ENCODE data around the gene XCR1. TPM values are rescaled to one million over a fixed set of nuclear protein-coding genes. Genes with fewer than 3 reads are reported as not detected.
A peak's percentile ranks its signal among the peaks of the same experiment; 100 is the strongest.

XCR1 gene, protein sequence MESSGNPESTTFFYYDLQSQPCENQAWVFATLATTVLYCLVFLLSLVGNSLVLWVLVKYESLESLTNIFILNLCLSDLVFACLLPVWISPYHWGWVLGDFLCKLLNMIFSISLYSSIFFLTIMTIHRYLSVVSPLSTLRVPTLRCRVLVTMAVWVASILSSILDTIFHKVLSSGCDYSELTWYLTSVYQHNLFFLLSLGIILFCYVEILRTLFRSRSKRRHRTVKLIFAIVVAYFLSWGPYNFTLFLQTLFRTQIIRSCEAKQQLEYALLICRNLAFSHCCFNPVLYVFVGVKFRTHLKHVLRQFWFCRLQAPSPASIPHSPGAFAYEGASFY
- not detected for total RNA-seq

- H3K27me3 Mint-ChIP-seq, result no peaks in the 10 kb centered on the region
- peaks cover 11% of the 10 kb centered on the region for H3K9me3 Mint-ChIP-seq
- DNase-seq, result no peak
- no peak within 1 kb of the TSS for H3K4me3 Mint-ChIP-seq
- H3K36me3 Mint-ChIP-seq, result peaks cover 5% of the 10 kb centered on the region
- H3K4me1 Mint-ChIP-seq, result no peaks in the 10 kb centered on the region
- H3K27ac Mint-ChIP-seq, result no peak within 1 kb of the TSS
Observed at GRCh38 chr3:46027021-46027705, at the start of gene XCR1. XCR1 (minus strand) TSS chr3:46027483; CDS start chr3:46021947, 5,536 bp downstream.

- Mint-ChIP-seq H3K27me3 (peaks cover 12% of the 10 kb centered on the region), H3K4me3 (no peak overlapping the region), H3K4me1 (peaks cover 14% of the 10 kb centered on the region), H3K36me3 (peaks cover 8% of the 10 kb centered on the region), H3K9me3 (peaks cover 11% of the 10 kb centered on the region), H3K27ac (no peak overlapping the region)
- DNase-seq, result no peak
Observed at GRCh38 chr3:46076606-46077005, 49.3 kb upstream of the XCR1 start.

DNA sequence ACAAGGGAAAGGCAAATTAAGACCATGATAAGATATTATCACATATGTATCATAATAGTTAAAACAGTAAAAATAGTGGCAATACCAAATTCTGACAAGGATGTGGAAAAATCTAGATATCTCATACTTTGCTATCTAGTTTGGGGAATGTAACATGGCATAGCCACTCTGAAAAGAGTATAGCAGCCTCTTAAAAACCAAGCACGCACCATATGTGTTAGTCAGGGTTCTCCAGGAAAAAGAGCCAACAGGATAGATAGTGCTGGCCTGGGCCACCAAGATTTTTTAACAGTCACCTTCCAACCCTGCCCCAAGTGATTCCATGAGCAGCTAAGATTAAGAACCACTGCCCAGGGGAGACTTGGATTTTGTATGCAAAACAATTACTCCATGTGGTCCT, 48.5 kb upstream of the XCR1 start:
- Mint-ChIP-seq H3K27me3 (peaks cover 12% of the 10 kb centered on the region), H3K27ac (no peak overlapping the region), H3K36me3 (peaks cover 14% of the 10 kb centered on the region), H3K9me3 (peaks cover 18% of the 10 kb centered on the region), H3K4me3 (no peak overlapping the region), H3K4me1 (peaks cover 22% of the 10 kb centered on the region)
- no peak for DNase-seq

DNA sequence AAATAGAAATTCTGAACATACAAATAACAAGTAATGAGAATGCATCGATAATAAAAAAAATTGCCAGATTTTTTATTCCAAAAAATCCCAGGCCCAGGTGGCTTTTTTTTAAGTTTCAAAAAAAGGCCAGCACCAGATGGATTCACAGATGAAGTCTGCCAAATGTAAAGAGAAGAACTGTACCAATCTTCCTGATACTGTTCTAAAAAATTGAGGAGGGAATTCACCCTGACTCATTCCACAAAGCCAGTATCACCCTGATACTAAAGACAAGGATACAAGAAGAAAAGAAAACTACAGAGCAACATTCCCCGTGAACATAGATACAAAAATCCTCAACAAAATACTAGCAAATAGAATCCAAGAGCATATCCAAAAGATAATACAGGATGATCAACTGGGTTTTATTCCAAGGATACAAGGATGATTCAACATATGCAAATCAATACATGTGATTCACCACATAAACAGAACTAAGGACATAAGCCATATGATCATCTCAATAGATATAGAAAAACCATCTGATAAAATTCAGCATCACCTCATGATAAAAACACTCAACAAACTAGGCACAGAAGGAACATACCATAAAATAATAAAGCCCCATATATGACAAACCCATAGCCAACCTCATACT, 44.1 kb upstream of the XCR1 start:
- H3K27ac Mint-ChIP-seq, result peak overlapping the region; percentile 57
- H3K4me1 Mint-ChIP-seq, result peaks cover 56% of the 10 kb centered on the region
- H3K27me3 Mint-ChIP-seq, result peaks cover 14% of the 10 kb centered on the region
- H3K36me3 Mint-ChIP-seq, result peaks cover 20% of the 10 kb centered on the region
- DNase-seq, result no peak
- H3K4me3 Mint-ChIP-seq, result peak overlapping the region; percentile 8
- H3K9me3 Mint-ChIP-seq, result peaks cover 27% of the 10 kb centered on the region

DNA sequence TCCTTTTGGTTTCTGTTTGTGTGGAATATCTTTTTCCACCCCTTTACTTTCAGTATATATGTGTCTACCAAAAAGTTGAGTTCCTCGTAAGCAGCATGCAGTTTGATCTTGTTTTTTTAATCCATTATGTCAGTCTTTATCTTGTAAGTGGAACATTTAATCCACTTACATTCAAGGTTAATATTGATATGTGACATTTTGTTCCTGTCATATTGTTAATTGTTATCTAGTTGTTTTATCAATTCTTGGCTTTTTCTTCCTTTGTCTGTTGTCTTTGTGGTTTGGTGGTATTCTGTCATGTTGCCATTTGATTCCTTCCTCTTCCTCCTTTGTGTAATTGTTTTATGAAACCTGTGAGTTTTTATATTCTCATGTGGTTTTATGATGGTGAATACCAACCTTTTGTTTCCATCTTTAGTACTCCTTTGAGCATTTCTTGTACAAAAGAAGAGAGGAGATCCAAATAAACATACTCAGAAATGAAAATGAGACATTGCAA, 43.4 kb upstream of the XCR1 start:
- no peak for DNase-seq
- H3K9me3 Mint-ChIP-seq, result peaks cover 27% of the 10 kb centered on the region
- no peak overlapping the region for H3K4me3 Mint-ChIP-seq
- H3K27ac Mint-ChIP-seq, result peak overlapping the region; percentile 57
- H3K27me3 Mint-ChIP-seq, result peaks cover 13% of the 10 kb centered on the region
- H3K36me3 Mint-ChIP-seq, result peaks cover 20% of the 10 kb centered on the region
- peaks cover 63% of the 10 kb centered on the region for H3K4me1 Mint-ChIP-seq

GRCh38 chr3:46068501-46068900, 41.2 kb upstream of the XCR1 start:
- Mint-ChIP-seq H3K4me3 (peak overlapping the region; percentile 19), H3K27me3 (peaks cover 14% of the 10 kb centered on the region), H3K27ac (no peak overlapping the region), H3K4me1 (peaks cover 77% of the 10 kb centered on the region), H3K36me3 (peaks cover 20% of the 10 kb centered on the region), H3K9me3 (peaks cover 26% of the 10 kb centered on the region)
- no peak for DNase-seq

DNA sequence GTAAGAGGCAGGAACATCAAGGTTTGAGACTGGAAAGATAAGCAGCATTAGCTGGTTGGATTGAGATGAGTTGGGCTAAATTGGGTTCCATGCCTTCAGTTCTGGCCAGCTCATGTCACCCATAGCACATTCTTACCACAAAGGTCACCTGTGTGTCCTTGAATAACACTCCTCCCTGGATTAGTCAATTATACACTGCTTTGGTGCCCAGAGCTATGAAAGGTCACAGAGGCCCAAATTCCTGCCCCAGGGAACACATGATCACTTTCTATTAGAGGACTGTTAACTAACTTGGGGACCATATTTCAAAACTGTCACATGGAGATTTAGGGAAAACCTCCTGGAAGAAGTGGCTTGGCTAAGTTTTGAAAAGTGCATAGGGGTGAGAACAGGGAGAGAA, 40.1 kb upstream of the XCR1 start:
- DNase-seq, result no peak
- Mint-ChIP-seq H3K4me3 (no peak overlapping the region), H3K9me3 (peaks cover 20% of the 10 kb centered on the region), H3K4me1 (peaks cover 84% of the 10 kb centered on the region), H3K27me3 (peaks cover 24% of the 10 kb centered on the region), H3K36me3 (peaks cover 16% of the 10 kb centered on the region), H3K27ac (no peak overlapping the region)

DNA sequence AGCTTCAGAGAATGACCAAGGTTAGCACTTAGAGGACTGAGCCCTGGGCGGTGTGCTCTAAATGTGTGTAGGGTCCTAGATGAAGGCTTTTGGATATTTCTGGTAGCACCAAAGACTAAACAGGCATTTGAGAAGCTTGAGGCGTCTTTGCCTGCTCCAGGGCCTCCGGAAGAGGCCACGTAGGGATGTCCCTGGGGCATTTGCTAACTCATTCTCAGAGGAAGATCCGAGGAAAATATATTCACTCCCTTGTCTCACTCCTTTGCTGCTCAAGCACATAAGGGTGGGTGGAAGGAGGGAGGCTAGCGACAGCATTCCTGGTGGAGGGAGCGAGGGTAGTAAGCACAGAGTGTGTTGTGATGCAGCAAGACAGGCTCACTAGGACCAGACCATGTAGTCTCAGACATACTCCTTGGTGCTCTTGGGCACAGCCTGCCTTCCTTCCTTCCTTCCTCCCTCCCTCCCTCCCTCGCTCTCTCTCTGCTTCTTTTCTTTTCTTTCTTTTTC, 38.5 kb upstream of the XCR1 start:
- Mint-ChIP-seq H3K36me3 (peaks cover 6% of the 10 kb centered on the region), H3K4me3 (no peak overlapping the region), H3K27me3 (peaks cover 31% of the 10 kb centered on the region), H3K4me1 (peaks cover 80% of the 10 kb centered on the region), H3K9me3 (peaks cover 9% of the 10 kb centered on the region), H3K27ac (peak overlapping the region; percentile 57)
- no peak for DNase-seq

GRCh38 chr3:46065294-46065705, 38.0 kb upstream of the XCR1 start:
- Mint-ChIP-seq H3K36me3 (peaks cover 6% of the 10 kb centered on the region), H3K27ac (peak overlapping the region; percentile 66), H3K9me3 (peaks cover 8% of the 10 kb centered on the region), H3K4me1 (peaks cover 75% of the 10 kb centered on the region), H3K4me3 (peak overlapping the region; percentile 19), H3K27me3 (peaks cover 31% of the 10 kb centered on the region)
- peak; percentile 87 for DNase-seq

- H3K27ac Mint-ChIP-seq, result no peak overlapping the region
- H3K36me3 Mint-ChIP-seq, result peaks cover 5% of the 10 kb centered on the region
- DNase-seq, result no peak
- H3K9me3 Mint-ChIP-seq, result peaks cover 2% of the 10 kb centered on the region
- peaks cover 38% of the 10 kb centered on the region for H3K27me3 Mint-ChIP-seq
- H3K4me3 Mint-ChIP-seq, result no peak overlapping the region
- peaks cover 52% of the 10 kb centered on the region for H3K4me1 Mint-ChIP-seq
Observed at GRCh38 chr3:46062679-46063078, 35.4 kb upstream of the XCR1 start.

GRCh38 chr3:46061887-46062286, 34.6 kb upstream of the XCR1 start:
- DNase-seq, result no peak
- Mint-ChIP-seq H3K4me1 (peaks cover 44% of the 10 kb centered on the region), H3K4me3 (no peak overlapping the region), H3K27ac (no peak overlapping the region), H3K36me3 (peaks cover under 1% of the 10 kb centered on the region), H3K9me3 (no peaks in the 10 kb centered on the region), H3K27me3 (peaks cover 31% of the 10 kb centered on the region)

GRCh38 chr3:46061108-46061720, 33.9 kb upstream of the XCR1 start:
- peaks cover 29% of the 10 kb centered on the region for H3K27me3 Mint-ChIP-seq
- no peaks in the 10 kb centered on the region for H3K9me3 Mint-ChIP-seq
- H3K27ac Mint-ChIP-seq, result no peak overlapping the region
- no peaks in the 10 kb centered on the region for H3K36me3 Mint-ChIP-seq
- DNase-seq, result no peak
- peaks cover 38% of the 10 kb centered on the region for H3K4me1 Mint-ChIP-seq
- no peak overlapping the region for H3K4me3 Mint-ChIP-seq

GRCh38 chr3:46060551-46060950, 33.3 kb upstream of the XCR1 start:
- H3K4me3 Mint-ChIP-seq, result no peak overlapping the region
- DNase-seq, result no peak
- H3K36me3 Mint-ChIP-seq, result no peaks in the 10 kb centered on the region
- H3K27ac Mint-ChIP-seq, result no peak overlapping the region
- peaks cover 30% of the 10 kb centered on the region for H3K27me3 Mint-ChIP-seq
- no peaks in the 10 kb centered on the region for H3K9me3 Mint-ChIP-seq
- H3K4me1 Mint-ChIP-seq, result peaks cover 32% of the 10 kb centered on the region

DNA sequence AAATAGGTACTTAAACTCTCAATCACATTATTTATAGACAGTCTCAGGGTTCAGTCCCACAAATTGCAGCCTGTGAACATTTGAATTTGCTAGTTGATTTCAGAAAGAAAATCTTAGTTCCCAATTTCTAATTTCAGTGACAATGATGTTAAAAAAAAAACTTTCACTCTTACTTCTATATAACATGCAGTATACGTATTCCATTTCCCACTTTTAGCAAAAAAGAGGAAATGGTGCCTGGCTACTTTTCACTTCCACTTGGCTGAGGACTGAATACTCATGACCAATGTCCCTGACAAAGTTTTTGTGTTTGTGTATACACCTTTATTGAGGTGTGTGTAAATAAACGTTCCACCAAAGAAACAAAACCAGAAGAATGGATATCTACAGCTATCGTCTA, 32.1 kb upstream of the XCR1 start:
- no peaks in the 10 kb centered on the region for H3K9me3 Mint-ChIP-seq
- no peak overlapping the region for H3K4me3 Mint-ChIP-seq
- peaks cover 33% of the 10 kb centered on the region for H3K27me3 Mint-ChIP-seq
- no peak for DNase-seq
- no peaks in the 10 kb centered on the region for H3K36me3 Mint-ChIP-seq
- H3K27ac Mint-ChIP-seq, result no peak overlapping the region
- peaks cover 24% of the 10 kb centered on the region for H3K4me1 Mint-ChIP-seq

DNA sequence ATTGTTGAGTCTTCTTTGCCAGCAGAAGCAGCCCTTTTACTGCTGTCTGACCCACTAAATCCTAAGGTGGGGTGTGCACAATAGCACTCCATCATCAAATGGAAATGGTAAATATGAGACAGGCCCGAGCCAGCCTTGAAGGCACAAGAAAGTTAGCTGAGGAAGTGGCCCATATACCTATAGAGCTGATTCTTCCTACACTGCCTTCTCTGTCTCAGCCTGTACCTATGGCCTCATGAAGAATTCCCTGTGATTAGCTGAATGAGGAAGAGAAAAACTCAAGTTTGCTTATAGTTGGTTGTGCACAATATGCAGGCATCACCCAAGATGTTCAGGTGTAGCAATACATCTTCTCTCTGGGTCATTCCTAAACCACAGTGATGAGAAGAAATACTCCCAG, 31.7 kb upstream of the XCR1 start:
- DNase-seq, result no peak
- Mint-ChIP-seq H3K27ac (no peak overlapping the region), H3K27me3 (peaks cover 33% of the 10 kb centered on the region), H3K4me1 (peaks cover 22% of the 10 kb centered on the region), H3K4me3 (no peak overlapping the region), H3K9me3 (no peaks in the 10 kb centered on the region), H3K36me3 (no peaks in the 10 kb centered on the region)
